Stimulated activated naive CD8-positive, alpha-beta T cell treated with anti-CD3 and anti-CD28 coated beads, Interleukin-15, amount 100 ng/mL, for 72 hours (primary cell): ENCODE data around the gene TRAF3IP1.
"Not testable (repeated sequence)": the region's sequence is repeated elsewhere in the genome, so short reads cannot be mapped to it uniquely, and the experiment has no call there.

Experiments
- ATAC-seq: fragments of 150-1000 bp; cut with Tn5 transposase; 2 replicates; pipeline ENCODE4 v1.10.0; 2021; ENCODE audit warnings: mild to moderate bottlenecking, moderate library complexity
- DNase-seq, 2 donors: peaks; one replicate each; pipeline ENCODE4 v3.0.0; 2021 to 2022
- H3K27ac Mint-ChIP-seq, 2 donors: one replicate each; pipeline ENCODE4 v1.8.0; 2022; ENCODE audit warnings: mild to moderate bottlenecking in 2 of 2, mixed read lengths in 2 of 2, moderate library complexity in 2 of 2
- H3K27me3 Mint-ChIP-seq: one replicate; pipeline ENCODE4 v1.8.0; 2022; ENCODE audit warnings: mixed read lengths
- H3K4me1 Mint-ChIP-seq: one replicate; pipeline ENCODE4 v1.8.0; 2022; ENCODE audit warnings: mild to moderate bottlenecking, mixed read lengths
- H3K4me3 Mint-ChIP-seq, 2 donors: one replicate each; pipeline ENCODE4 v1.8.0; 2022; ENCODE audit warnings: mild to moderate bottlenecking in 2 of 2, mixed read lengths in 2 of 2, moderate library complexity in 1 of 2
- H3K9me3 Mint-ChIP-seq, 2 donors: one replicate each; pipeline ENCODE4 v1.8.0; 2022; ENCODE audit warnings: mixed read lengths in 2 of 2

Gene TRAF3IP1

DNA sequence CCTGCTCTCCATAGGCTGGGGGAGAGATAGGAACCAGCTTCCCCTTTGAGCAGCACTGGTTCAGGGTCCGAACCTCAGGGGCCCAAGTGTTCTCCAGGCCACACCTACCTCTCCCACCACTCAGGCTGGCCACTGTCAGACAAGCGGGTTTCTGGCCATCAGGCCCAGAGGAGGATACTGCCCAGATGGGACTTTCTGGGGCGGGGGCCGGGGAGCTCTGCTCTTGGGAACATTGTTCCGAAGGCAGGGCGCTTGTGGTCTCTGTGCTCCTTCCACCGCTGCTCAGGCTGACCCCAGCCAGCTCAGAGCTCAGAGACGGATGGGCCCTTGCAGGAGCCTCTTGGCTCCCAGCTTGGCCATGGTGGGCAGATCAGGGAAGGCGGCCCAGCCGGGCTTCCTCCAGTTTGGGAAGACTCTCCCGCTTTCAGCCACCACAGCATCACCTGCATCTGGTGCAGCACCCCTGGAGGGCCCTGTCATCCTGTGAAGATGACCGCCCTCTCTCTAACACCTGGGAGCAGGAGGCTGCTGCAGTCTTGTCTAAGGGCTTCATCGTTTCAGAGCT is 5.2 kb upstream of the TRAF3IP1 start:
- DNase-seq (no peak), ATAC-seq (no peak)
- no peak overlapping the region for H3K27ac Mint-ChIP-seq
- H3K4me3 Mint-ChIP-seq = no peak overlapping the region
- H3K9me3 Mint-ChIP-seq = no peaks in the 10 kb centered on the region
- H3K4me1 Mint-ChIP-seq = peaks cover 15% of the 10 kb centered on the region
- peaks cover 15% of the 10 kb centered on the region for H3K27me3 Mint-ChIP-seq

DNA sequence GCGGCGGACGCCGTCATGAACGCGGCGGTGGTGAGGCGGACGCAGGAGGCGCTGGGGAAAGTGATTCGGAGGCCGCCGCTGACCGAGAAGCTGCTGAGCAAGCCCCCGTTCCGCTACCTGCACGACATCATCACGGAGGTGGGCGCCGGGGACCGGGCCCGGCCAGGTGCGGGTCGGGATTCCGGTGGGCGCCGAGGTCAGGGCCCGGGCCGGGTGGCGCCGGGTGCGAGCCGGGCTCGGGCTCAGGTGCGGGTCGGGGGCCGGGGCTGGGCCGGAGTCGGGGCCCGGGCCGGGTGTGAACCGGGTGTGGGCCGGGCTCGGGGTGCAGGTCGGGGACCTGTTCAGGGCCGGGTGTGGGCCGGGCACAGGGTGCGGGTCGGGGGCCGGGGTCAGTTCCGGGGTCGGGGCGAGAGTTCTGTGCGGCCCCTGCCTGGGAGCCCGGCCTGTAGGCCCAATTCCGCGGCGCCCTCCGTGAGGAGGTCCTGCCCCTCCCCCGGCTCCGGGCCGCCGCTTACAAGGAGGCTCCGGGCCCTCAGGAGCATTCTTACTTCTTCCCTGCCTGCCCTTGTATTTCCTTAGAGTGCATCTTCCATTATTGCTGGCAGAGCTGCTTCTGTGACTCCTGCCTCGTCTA is 447 bp downstream of the TRAF3IP1 start:
- peak overlapping the region in 1 of 2 donors; percentile 49 for H3K27ac Mint-ChIP-seq
- peaks cover 12% of the 10 kb centered on the region for H3K27me3 Mint-ChIP-seq
- ATAC-seq (peak; percentile 77), DNase-seq (peak in 1 of 2 donors; percentile 26)
- H3K4me3 Mint-ChIP-seq = peak overlapping the region; percentile 77 to 87
- H3K9me3 Mint-ChIP-seq = no peaks in the 10 kb centered on the region
- peaks cover 19% of the 10 kb centered on the region for H3K4me1 Mint-ChIP-seq

GRCh38 chr2:238321467-238321866 is 1.1 kb downstream of the TRAF3IP1 start:
- Mint-ChIP-seq H3K27ac (no peak overlapping the region), H3K9me3 (no peaks in the 10 kb centered on the region), H3K27me3 (peaks cover 5% of the 10 kb centered on the region), H3K4me3 (peak overlapping the region; percentile 73 to 77), H3K4me1 (peaks cover 19% of the 10 kb centered on the region)
- ATAC-seq (no peak), DNase-seq (no peak)

DNA sequence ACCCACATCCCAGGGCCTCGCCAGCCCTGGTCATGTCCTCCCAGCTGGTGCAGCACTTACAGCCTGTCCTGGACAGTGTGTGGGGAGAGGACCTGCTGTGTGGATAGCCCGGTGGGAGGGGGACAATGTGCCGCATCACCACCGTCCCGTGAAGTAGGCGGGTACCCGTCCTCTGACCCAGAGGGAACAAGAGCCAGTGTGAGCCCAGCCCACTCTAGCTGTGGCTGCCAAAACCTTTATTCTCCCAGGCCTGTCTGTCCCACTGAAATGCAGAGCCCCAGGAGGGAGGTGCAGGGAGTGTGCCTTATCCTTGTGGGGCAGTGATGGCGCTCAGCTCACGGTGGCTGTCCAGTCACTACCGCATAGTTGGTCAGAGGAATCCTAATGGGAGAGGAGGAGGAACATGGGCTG is 1.7 kb downstream of the TRAF3IP1 start:
- Mint-ChIP-seq H3K27ac (no peak overlapping the region), H3K4me1 (peaks cover 19% of the 10 kb centered on the region), H3K4me3 (peak overlapping the region; percentile 14 to 77), H3K27me3 (no peaks in the 10 kb centered on the region), H3K9me3 (no peaks in the 10 kb centered on the region)
- DNase-seq = no peak
- no peak for ATAC-seq

GRCh38 chr2:238324248-238324647 is 3.9 kb downstream of the TRAF3IP1 start:
- peaks cover 18% of the 10 kb centered on the region for H3K4me1 Mint-ChIP-seq
- not testable (repeated sequence) for H3K27ac Mint-ChIP-seq

DNA sequence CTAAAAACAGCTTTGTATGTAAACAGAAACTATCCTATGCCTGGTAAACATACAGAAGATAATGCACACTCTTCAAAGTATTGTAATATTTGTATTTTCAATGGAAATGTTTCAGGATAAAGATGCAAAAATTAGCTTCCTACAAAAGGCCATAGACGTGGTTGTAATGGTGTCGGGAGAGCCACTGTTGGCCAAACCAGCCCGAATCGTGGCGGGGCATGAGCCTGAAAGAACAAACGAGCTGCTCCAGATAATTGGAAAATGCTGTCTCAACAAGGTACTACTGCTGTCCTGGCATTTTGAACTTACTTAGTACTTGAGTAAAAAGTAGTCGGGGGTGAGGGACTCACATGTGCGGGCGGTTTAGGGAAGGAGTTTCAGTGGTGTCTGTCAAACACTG is 5.4 kb downstream of the TRAF3IP1 start:
- H3K9me3 Mint-ChIP-seq = no peaks in the 10 kb centered on the region
- H3K27ac Mint-ChIP-seq = no peak overlapping the region
- H3K4me1 Mint-ChIP-seq = peaks cover 11% of the 10 kb centered on the region
- DNase-seq (no peak), ATAC-seq (no peak)
- H3K27me3 Mint-ChIP-seq = no peaks in the 10 kb centered on the region
- H3K4me3 Mint-ChIP-seq = no peak overlapping the region

More at GRCh38 chr2:238324248-238324647, 3.9 kb downstream of the TRAF3IP1 start:
- H3K27me3 Mint-ChIP-seq, ATAC-seq, DNase-seq, H3K9me3 Mint-ChIP-seq, H3K4me3 Mint-ChIP-seq: not testable (repeated sequence)

GRCh38 chr2:238326801-238327365 is 6.6 kb downstream of the TRAF3IP1 start:
- H3K9me3 Mint-ChIP-seq = no peaks in the 10 kb centered on the region
- no peaks in the 10 kb centered on the region for H3K27me3 Mint-ChIP-seq
- DNase-seq = no peak
- H3K27ac Mint-ChIP-seq = no peak overlapping the region
- no peak for ATAC-seq
- H3K4me3 Mint-ChIP-seq = no peak overlapping the region
- peaks cover 3% of the 10 kb centered on the region for H3K4me1 Mint-ChIP-seq

DNA sequence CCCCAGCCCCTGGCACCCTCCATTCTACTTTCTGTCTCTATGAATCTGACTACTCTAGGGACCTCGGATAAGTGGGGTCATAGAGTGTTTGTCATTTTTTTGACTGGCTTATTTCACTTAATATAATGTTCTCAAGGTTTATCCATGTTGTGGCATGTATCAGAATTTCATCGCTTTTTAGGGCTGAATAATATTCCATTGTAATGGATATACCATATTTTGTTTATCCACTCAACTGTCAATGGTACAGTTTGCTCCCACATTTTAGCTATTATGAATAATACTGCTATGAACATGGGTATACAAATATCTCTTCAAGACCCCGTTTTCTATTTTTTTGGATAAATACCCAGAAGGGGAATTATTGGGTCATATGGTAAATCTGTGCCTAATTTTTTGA is 7.4 kb downstream of the TRAF3IP1 start:
- H3K4me1 Mint-ChIP-seq = peaks cover 1% of the 10 kb centered on the region
- no peak overlapping the region for H3K27ac Mint-ChIP-seq
- no peaks in the 10 kb centered on the region for H3K27me3 Mint-ChIP-seq
- DNase-seq (no peak), ATAC-seq (no peak)
- H3K4me3 Mint-ChIP-seq = no peak overlapping the region
- no peaks in the 10 kb centered on the region for H3K9me3 Mint-ChIP-seq

GRCh38 chr2:238330391-238330790 is 10.1 kb downstream of the TRAF3IP1 start:
- Mint-ChIP-seq H3K27ac (no peak overlapping the region), H3K4me3 (no peak overlapping the region), H3K9me3 (no peaks in the 10 kb centered on the region), H3K27me3 (no peaks in the 10 kb centered on the region), H3K4me1 (peaks cover 6% of the 10 kb centered on the region)
- ATAC-seq (no peak), DNase-seq (no peak)

DNA sequence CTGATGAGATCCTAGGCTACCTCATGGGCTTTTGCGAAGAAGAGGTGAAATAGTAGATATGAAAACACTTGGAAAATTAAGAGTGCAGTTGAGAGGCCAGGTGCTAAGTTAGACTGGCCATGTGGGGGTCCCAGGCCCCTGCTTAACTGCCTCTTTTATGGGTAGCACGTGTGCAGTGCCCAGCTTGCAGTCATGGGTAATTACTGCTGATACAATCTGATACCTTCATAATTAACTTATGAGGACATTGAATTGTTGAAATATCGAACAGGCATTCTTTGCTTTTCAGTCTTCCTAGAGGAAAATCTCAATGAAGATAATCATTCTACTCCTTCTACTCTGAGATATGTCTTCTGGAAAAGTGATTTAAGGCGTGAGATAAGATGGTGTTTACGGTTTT is 11.6 kb downstream of the TRAF3IP1 start:
- no peak for ATAC-seq
- DNase-seq = no peak
- Mint-ChIP-seq H3K27me3 (no peaks in the 10 kb centered on the region), H3K4me1 (peaks cover 6% of the 10 kb centered on the region), H3K9me3 (no peaks in the 10 kb centered on the region), H3K27ac (no peak overlapping the region), H3K4me3 (no peak overlapping the region)

DNA sequence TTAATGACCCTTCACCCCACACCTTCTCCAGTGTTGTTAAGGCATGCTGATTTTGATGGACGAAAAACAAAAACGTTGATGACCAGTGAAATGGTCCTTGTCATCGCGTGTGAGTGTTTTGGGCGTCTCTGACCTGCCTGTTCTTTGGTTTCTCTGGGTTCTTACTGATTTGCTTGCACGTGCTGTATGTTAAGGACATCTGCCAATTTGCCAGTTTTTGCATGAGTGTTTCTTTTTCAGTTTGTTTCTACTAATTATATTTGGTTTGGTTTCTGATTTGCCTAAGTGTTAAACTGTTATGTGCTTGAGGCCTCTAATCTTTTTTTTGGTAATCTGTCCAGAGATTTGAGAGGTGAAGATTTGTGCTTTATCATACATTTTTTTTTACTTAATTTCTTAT is 14.6 kb downstream of the TRAF3IP1 start:
- H3K4me3 Mint-ChIP-seq = no peak overlapping the region
- H3K4me1 Mint-ChIP-seq = peaks cover 18% of the 10 kb centered on the region
- ATAC-seq = no peak
- no peaks in the 10 kb centered on the region for H3K27me3 Mint-ChIP-seq
- peak overlapping the region in 1 of 2 donors; percentile 28 for H3K27ac Mint-ChIP-seq
- no peak for DNase-seq
- no peaks in the 10 kb centered on the region for H3K9me3 Mint-ChIP-seq

- H3K4me1 Mint-ChIP-seq = peaks cover 18% of the 10 kb centered on the region
- not testable (repeated sequence) for H3K4me3 Mint-ChIP-seq, DNase-seq, H3K9me3 Mint-ChIP-seq, ATAC-seq, H3K27ac Mint-ChIP-seq, H3K27me3 Mint-ChIP-seq
Measured at GRCh38 chr2:238335591-238335990, 15.3 kb downstream of the TRAF3IP1 start.

GRCh38 chr2:238336151-238336550 is 15.8 kb downstream of the TRAF3IP1 start:
- Mint-ChIP-seq H3K9me3 (no peaks in the 10 kb centered on the region), H3K27me3 (no peaks in the 10 kb centered on the region), H3K4me1 (peaks cover 18% of the 10 kb centered on the region), H3K27ac (no peak overlapping the region), H3K4me3 (no peak overlapping the region)
- DNase-seq = no peak
- no peak for ATAC-seq

DNA sequence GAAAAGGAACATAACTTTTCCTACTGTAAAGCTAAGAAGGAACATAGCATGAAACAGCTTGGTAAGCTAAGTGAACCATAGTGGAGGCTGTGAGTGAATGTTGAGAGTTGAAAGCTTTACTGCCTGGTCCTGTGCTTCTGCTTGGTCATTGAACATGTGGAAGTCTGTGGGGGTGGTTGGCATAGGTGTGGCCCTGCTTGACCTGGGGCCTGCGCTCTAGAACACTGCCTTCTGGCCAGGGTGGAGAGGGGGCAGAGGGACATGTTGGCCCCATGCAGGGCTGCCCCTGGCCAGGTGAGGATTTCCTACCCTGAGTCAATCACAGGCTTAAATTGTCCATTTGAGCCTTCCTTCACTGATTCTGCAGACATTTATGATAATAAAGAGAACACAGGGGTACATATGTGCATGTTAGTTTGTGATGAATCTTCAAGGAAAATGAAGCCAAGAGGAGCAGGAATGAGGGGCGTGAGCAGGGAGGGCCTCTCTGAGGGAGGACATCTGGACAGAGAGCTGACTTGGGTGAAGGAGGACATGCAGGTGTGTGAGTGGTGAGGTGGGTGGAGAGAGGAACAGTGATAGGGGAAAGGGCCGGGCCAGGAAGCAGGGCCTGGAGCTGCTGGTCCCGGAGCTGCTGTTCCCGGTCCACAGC is 16.6 kb downstream of the TRAF3IP1 start:
- Mint-ChIP-seq H3K4me3 (no peak overlapping the region), H3K27ac (peak overlapping the region in 1 of 2 donors; percentile 89), H3K27me3 (no peaks in the 10 kb centered on the region), H3K9me3 (no peaks in the 10 kb centered on the region), H3K4me1 (peaks cover 18% of the 10 kb centered on the region)
- ATAC-seq (no peak), DNase-seq (no peak)

- ATAC-seq (no peak), DNase-seq (no peak)
- Mint-ChIP-seq H3K4me1 (peaks cover 15% of the 10 kb centered on the region), H3K9me3 (no peaks in the 10 kb centered on the region), H3K27ac (no peak overlapping the region), H3K27me3 (no peaks in the 10 kb centered on the region), H3K4me3 (no peak overlapping the region)
Measured at GRCh38 chr2:238337846-238338245, 17.5 kb downstream of the TRAF3IP1 start.

DNA sequence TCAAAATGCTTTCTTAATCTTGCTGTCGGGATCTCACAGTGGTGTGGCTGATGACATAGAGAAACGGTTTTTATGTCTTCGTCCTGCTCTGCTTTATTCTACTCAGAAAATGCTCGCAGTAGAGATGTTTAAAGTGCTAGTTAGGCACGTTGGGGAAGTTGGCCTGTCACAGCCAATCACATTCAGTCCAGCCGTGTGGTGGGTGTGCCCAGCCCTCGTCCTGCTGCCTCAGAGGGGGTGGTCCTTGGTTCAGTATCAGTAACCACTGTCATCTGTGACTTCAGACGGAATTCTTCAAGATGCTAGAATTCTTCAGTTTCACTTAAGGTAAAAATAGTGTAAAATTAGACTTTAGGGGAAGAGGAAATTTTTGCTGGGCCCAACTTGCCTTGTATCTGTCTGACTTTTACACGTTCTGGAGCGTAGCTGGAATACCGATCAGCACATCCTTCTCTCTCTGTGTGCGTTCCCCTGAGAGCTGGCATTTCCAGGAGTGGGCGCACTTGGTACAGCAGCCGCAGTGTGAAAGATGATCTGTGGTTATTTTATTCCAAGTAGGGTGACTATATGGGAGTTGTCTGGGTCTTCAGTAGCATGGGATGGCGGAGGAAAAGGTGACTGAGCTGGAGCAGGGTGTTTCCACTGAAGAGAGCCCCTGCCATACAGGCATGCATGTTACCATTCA is 18.5 kb downstream of the TRAF3IP1 start:
- Mint-ChIP-seq H3K27ac (no peak overlapping the region), H3K4me1 (peaks cover 11% of the 10 kb centered on the region), H3K9me3 (no peaks in the 10 kb centered on the region), H3K4me3 (no peak overlapping the region), H3K27me3 (no peaks in the 10 kb centered on the region)
- no peak for ATAC-seq
- no peak for DNase-seq
